Right kidney (tissue), 1 donor: ENCODE measurements around the gene PRKG1.

Source experiments
- DNase-seq: peaks from one replicate; pipeline ENCODE4 v3.0.0-alpha.2; 2016

The PRKG1 gene

DNA sequence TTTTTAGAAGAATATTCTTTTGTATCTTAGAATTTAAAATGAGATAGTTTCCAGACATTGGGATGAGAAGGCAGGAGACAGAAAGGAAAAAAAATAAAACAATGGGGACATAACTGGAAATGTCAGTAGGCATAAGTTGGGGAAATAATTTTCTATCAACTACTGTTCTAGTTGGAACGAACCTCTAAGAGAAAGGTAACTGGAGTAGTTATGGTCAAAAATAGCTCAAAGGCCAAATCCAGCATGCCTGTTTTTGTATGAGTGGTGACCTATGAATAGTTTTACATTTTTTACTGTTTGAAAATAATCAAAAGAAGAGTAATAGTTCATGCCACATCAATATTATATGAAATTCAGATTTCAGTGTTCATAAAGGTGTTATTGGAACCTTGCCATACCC lies 877.3 kb downstream of the PRKG1 start:
- no peak for DNase-seq

DNA sequence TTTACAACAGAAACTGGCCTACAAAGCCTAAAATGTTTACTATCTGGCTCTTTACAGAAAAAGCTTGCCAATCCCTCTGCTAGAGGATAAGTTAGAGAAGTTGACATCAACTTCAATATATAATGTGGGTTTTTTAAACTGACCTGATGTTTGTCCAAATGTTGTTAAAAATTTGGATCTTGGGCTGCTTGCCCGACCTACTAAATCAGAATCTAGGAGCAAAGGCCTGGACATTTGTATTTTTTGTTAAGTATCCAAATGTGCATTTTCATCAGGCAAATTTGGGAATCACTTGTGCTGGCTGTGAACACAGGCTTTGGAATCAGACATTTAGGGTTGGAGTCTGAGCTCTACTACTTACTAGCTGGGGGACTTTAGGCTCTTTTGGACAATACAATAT lies 877.8 kb downstream of the PRKG1 start:
- no peak for DNase-seq

DNA sequence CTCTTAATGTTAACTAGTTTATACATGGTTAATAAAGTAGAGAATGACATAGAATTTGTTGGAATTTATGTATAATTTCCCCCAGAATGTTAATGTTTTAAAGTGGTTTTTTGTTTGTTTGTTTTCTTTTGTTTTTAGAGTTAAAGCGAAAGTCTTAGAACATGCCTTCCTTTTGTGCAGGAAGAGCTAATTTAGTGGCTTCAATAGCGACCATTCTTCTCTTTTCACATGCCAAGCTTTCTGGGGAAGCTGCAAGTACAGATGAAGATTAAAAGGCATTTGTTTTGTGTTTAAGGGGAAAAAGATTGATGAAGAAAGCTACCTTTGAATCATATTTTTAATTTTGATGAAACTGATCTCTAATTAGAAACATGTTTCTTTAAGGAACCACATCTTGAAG lies 881.4 kb downstream of the PRKG1 start:
- DNase-seq = no peak

DNA sequence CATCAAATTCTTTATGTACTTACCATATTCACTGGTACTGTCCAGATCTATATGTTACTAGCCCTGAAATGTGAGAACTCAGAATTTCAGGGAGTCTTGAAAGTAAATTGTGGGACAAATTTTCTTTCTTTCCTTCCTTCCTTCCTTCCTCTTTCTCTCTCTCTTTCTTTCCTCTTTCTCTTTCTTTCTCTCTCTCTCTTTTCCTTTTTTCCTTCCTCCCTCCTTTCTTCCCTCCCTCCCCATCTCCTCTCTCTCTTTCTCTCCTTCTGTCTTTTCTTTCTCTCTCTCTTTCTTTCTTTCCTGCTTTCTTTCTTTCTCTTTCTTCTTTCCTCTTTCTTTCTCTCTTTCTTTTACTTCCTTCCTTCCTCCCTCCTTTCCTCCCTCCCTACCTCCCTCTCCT lies 882.5 kb downstream of the PRKG1 start:
- no peak for DNase-seq

DNA sequence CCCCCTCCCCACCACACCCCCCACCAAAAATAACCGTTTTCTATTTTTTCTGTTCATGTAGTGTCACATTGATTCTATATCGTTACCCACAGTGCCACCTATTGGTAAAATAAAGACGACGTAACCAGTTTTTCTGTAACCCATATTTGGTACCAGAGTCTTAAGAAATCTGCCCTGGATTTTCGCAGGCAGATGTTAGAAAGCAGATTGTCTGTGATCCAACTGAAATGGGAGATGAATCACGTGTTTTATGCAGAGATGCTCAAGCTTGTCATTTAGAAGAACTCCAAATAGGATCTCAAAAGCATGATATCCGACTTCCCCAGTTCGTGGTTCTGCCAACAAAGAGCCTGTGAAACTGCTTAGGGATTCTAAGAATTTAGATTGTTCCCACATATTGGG lies 886.2 kb downstream of the PRKG1 start:
- peak; percentile 21 for DNase-seq

DNA sequence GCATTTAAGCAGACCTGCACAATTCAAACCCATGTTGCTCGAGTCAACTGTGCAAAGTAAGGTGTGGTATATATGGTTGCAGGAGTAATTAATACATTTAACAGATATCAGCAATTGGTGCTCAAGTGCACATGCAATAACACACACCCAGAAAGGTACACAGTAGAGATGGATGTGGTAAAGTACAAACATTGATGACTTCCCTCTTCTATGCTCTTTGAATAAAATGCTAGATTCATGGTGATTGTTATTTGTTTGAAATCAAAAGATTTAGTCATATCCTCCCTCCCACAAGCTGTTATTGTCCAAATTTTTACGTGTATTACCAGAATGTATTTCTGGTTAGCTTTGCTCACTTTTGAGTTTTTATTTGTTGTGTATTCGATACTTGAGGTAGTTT lies 887.1 kb downstream of the PRKG1 start:
- no peak for DNase-seq

DNA sequence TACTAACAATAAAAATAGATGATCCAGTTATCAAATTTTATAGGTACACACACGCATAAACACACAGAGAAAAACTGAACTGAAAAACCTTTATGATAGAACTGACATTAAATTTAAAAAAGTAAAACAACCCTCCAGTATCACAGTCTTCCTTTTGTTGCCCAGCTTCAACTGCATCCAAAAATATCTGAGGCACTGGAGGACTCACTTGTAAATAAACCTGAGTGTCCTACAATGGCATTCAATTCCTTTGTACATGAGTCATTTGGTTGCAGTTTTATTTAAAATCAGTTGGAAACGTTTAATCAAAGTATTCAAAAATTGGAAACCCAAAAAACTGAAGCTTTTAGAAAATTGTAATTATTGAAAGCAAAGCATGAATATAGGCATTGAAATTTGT lies 890.3 kb downstream of the PRKG1 start:
- DNase-seq = no peak

DNA sequence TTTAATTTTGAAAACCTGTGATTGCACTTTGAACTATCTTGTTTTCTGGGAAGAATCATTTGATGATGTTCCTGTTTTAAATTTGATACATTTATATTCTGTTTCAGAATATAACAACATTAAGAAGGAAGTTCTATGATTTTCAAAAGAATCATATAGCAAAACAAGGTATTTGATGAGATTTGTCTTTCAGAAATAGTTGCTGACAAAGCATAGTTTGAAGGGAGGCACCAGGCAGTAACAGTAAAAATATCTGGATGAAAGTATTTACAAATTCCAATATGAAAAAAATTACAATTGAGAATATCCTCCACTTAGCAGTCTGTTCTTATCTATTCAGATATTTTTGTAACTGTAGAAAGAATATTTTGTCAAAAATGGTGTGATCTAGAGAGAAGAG lies 891.2 kb downstream of the PRKG1 start:
- DNase-seq = no peak

DNA sequence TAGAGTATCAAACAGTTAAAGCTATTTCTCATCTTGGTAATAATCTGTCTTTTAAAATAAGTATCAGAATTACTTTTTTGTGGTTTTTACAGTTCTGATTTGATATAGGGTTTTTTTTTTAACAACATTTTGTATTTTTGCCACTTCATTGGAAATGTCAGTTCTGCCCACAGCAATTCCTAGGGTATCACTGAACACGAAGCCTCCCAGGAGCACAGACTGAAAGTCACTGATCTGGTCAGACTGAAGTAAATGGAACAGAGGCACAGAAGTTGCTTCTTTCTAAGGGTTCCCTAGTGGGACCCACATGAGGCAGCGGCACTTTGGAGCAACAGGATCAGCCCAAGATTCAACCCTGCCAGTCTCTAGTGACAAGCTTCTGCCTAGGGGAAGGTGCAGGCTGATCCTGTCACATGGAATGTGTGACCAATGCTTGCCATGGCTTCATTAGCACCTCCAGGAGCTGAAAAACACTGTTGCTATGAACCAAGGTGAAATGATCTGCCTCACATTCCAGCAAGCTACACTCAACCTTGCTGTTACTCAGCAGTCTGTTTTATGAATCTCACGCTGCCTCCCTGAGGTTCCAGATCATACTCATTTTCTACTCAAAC lies 898.6 kb downstream of the PRKG1 start:
- DNase-seq = no peak

DNA sequence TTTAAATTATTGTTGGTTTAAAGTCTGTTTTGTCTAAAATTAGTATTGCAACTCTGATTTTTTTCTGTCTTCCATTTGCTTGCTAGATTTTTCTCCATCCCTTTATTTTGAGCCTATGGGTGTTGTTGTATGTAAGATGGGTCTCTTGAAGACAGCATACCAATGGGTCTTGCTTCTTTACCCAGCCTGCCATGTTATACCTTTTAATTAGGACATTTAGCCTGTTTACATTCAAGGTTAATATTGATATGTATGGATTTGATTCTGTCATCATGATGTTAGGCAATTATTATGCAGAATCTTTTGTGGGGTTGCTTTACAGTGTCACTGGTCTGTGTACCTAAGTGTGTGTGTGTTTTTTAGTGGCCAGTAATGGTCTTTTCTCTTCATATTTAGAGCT lies 906.5 kb downstream of the PRKG1 start:
- DNase-seq = no peak

DNA sequence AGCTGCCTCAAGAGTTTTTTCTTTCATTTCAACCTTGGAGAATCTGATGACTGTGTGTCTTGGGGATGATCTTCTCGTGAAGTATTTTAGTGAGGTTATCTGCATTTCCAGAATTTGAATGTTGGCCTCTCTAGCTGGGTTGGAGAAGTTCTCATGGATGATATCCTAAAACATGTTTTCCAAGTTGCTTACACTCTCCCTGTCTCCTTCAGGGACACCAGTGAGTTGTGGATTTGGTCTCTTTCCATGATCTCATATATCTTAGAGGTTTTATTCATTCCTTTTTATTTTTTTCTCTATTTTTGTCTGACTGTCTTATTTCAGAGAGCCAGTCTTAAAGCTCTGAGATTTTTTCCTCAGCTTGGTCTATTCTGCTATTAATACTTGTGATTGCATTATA lies 907.4 kb downstream of the PRKG1 start:
- DNase-seq = no peak

DNA sequence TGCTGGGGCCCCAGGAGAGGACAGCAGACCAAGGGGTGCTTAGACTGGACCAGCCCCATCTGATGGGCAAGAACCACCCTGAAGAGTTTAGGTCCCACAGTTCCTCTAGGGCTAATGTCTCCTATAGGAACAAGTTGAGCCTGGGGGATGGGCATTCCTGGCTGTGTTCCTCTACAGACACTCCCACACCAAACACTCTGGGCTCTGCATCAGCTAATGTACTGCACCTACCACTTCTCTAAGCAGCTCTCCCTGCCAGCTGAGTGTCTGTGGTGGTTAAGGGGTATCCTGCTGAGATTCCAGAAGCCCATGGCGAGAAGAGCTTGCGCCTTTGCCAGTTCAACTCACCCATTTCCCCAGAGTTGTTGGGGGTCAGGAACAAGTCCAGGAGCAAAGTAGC lies 909.2 kb downstream of the PRKG1 start:
- DNase-seq = no peak

DNA sequence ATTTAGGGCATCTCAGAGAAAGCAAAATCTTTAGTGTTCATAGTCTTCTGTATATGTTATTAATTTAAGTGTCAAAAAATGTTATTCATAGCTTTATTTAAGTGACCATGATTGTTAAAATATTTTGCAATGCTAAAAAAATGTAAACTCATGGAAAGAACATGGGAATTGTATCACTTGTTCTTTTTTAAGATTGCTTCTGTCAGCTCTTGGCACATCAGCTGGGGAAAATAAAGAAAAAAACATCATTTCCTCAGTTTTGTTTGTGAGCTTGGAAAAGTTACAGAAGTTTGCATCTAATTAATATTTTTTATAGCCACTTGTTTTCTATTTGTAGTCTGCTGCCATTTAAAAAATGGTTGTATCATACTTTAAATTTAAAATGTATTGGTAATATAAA lies 911.0 kb downstream of the PRKG1 start:
- DNase-seq = no peak

DNA sequence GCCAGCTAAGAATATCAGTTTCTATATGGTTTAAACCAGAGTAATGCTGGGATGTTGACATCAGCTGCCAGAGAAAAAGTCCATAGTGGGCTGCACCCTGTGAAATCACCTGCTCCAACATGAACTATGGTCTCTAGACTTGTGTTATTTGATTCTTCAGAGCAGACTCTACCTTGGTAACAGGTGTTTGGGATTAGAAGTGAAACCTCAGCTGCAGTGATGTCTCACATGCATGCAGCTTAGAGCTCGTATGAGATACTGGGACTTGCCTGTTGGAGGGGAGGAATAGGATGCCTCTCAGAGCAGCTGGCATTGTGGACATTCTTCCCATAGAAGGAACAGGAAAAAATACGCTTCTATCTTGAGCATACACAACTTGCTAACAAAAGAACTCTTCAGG lies 912.2 kb downstream of the PRKG1 start:
- DNase-seq = no peak

DNA sequence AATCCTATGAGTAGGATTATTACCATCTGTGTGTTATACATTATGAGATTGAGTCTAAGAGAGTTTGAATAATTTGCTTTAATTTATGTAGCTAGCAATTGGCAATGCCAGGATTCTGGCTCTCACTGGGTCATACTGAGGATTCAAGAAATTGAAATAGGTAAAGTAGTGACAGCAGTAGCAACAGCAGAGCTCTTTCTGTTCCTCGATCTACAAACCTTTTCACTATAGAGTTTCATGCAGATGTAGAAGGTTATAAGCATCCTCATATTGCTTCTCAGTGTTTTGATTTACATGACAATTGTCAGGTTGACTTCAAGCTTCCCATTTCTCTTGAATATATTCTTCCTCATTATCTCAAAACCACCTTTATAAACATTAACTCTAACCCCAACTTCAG lies 919.2 kb downstream of the PRKG1 start:
- no peak for DNase-seq

DNA sequence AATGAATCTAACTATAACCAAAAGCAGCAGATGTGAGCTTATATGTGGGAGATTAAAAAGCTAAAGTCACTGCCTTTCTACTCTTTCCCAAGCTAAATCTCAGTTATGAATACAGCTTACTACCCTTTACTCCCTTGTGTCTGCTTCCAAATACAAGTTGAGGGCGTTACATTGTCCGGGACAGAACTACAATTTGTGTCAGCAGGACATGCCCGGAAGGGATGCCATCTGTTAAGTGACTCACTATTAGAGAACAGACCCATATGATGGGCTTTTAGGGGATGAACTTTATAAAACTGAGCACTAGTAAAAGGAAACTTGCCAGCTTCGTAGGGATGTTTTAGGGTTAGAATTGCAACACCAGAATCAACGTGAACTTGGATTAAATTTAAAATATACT lies 924.8 kb downstream of the PRKG1 start:
- DNase-seq = no peak

DNA sequence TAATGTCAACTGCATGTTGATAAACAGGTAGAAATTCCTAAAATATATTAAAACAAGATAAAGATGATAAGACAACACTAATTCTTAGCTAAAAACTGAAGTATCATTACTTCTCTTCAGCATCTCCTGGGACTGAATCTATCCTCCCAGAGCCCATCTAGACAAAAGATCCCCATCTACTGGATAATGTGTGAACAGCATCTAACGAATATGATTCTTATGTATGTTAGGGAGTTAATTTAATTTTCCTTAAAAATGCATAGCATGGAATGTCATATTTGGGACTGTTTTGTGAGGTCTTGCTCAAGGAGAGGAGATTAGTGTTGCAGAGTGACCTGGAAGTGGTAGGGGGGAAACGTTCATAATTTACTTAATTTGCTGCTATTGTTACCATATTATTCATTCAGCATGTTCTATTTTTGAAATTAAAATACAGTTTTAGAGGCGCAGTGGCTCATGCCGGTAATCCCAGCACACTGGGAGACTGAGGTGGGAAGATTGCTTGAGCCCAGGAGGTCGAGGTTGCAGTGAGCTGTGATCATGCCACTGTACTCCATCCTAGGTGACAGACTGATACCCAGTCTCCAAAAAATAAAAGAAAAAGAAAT lies 930.2 kb downstream of the PRKG1 start:
- no peak for DNase-seq

DNA sequence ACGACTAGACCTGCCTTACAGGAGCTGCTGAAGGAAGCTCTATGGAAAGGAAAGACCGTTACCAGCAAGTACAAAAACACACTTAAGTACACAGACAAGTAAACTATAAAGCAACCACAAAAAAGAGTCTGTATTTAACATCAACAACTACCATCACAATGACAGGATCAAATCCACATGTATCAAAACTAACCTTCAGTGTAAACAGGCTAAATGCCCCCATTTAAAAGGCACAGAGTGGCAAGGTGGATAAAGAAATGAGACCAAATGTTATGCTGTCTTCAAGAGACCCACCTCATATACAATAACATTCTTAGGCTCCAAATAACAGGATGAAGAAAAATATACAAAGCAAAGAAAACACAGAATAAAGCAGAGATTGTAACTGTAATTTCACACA lies 932.8 kb downstream of the PRKG1 start:
- DNase-seq = no peak

DNA sequence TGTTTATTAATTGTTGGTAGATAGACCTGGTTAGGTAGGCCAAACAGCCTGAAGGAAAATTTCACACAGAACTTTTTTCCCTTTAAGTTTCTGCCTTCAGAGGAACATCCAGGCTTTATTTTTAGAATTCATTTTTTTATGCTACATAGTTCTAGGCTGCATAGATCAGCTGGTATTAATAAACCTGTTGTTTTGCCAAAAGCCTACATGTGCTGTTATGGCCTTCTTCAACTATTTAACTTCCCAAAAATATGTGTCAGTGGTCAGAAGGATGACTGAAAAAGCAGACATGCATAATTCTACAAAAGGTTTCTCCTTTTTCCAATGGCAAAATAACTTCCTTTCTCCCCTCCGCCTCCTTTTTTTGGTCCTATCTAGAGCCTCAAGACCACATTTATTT lies 936.8 kb downstream of the PRKG1 start:
- no peak for DNase-seq

DNA sequence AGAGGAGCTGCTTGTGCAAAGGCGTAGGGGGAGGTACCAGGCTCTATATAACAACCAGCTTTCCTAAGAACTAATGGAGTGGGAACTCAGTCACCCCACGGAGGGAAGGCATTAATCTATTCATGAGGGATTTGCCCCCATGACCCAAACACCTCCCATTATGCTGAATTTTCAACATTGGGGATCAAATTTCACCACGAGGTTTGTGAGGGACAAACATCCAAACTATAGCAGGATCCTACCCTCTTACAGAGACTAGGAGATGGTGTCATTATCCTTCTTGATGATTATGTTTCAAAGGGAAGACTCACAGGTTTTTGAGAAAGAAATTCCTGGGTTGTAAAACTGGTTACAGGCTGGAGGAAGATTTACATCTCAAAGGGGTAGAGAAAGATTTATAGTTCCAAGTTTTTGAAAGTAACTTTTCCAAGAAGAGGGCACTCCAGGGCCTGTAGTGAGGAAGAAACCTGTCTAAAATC lies 944.8 kb downstream of the PRKG1 start:
- peak; percentile 26 for DNase-seq

DNA sequence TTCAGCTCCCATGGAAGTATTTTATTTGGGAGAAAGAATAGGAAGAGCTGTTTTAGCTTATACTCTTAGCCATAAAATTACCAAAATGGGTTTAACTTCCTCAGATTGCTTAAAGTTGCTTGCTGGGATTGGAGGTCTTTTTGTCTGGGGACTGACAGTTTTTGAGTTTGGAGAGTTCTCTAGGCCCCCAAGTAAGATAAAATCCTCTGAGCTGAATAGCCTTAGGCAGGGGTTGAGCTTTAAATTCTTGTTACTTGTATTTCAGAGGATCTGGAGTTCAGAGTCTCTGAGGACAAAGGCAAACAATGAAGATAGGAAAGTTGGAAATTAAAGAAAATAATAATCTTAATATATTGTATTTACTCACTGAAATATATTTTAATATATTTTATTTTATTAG lies 945.4 kb downstream of the PRKG1 start:
- DNase-seq = no peak

DNA sequence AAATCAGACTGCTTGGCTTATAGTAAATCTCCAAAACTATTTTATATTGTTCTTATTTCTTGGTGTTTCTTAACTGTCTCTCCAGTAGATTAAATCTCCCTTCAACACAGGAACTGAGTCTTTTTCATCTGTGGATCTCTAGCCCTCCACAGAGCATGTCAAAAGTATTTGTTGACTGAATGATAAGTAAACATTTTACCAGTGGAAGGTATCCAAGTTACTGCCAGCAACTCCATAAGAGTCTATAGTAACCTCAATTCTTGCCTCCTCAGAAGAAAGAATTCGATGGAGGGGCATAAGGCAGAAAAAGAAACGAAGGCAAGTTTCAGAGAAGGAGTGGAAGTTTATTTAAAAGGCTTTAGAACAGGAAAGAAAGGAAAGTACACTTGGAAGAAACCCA lies 945.9 kb downstream of the PRKG1 start:
- no peak for DNase-seq

DNA sequence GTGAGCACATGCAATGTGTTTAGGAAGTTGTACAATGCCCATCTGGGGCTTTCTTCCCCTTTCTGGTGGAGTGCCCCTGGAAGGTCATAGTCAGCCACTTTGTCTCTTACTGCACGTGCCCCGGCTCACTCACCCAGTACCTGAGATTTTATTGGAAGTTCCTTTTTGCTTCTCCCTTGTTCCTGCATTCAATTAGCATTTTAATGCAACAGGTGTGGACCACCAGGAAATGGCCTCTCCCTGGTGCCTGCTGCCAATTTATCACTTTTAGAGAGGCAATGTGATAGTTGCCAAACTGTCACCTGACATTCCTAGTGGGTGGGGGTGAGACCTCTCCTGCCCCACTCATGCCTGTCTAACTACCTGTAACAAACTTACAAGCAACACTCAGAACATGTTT lies 946.4 kb downstream of the PRKG1 start:
- no peak for DNase-seq

DNA sequence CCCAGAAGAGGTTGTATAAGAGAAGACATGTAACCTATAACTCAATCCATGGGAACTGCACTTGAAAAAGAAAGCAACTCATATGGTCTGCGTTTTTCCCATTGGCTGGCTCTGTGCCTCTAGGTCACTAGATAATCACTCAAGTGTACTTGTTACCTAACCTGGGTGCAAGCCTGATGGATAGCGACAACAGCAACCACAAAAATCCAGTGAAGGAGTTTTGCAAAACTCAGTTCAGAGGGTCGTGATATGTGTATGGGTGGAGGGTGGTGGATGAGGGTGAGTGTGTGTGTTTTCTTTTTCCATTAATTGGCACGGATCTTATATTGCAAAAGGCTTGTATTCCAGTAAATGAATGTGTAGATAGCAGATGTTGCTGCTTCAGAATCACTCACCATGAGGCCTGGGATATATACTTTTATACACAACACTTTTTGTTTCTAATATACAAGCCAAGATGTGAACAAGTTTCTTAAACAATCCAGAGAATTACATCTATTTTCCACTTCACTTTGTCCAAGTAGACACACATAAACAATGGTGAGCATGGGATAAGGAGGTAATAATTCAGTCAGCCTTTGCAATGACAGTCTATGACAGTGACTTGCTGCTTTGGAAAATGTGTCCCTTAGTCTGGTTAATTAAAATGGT lies 952.9 kb downstream of the PRKG1 start:
- no peak for DNase-seq
